ENCODE data around the gene ST6GALNAC2. TPM values are rescaled to one million over a fixed set of nuclear protein-coding genes. Genes with fewer than 3 reads are reported as not detected.
"Not testable (repeated sequence)": the region's sequence is repeated elsewhere in the genome, so short reads cannot be mapped to it uniquely, and the experiment has no call there.

Gene ST6GALNAC2
- total and polyA plus RNA-seq, 2 donors from 2014 or later: 6.5 to 28.6 TPM

- no peak overlapping the region for H3K27ac ChIP-seq (ENCODE audit: low read depth in 2 of 2, low read length in 2 of 2)
- FAIRE-seq (no peak), DNase-seq (peak; percentile 72 to 88 (median 81))
Observed at GRCh38 chr17:76523084-76524037, 62.3 kb downstream of the ST6GALNAC2 start.

GRCh38 chr17:76521683-76522082 lies 64.0 kb downstream of the ST6GALNAC2 start:
- H3K4me1 ChIP-seq (ENCODE audit: control insufficient read depth in 2 of 3, insufficient read depth in 2 of 3, low read depth in 1 of 3, low read length in 3 of 3); FAIRE-seq; H3K36me3 ChIP-seq (ENCODE audit: control insufficient read depth in 2 of 3, insufficient read depth in 3 of 3, low read length in 3 of 3); H3K27me3 ChIP-seq (ENCODE audit: control insufficient read depth, insufficient read depth, low read length); intact Hi-C loops (cut with DNase I); H3K9ac ChIP-seq (ENCODE audit: low read length in 3 of 3); H3K9me3 ChIP-seq (ENCODE audit: control insufficient read depth in 2 of 3, insufficient read depth in 1 of 3, low read length in 3 of 3); H3K4me3 ChIP-seq (ENCODE audit: low read length in 3 of 3); H3K27ac ChIP-seq (ENCODE audit: low read depth in 2 of 2, low read length in 2 of 2): not testable (repeated sequence)
- peak in 1 of 5 donors; percentile 37 for DNase-seq

More at GRCh38 chr17:76523084-76524037, 62.3 kb downstream of the ST6GALNAC2 start:
- intact Hi-C loops (cut with DNase I): no loop called here
- TF ChIP-seq CTCF (IDR thresholded peaks at IDR 0.05; ENCODE audit: borderline replicate concordance, extremely low read depth, insufficient read depth): peak; percentile 100
- Histone ChIP-seq H3K36me3 (ENCODE audit: control insufficient read depth in 2 of 3, insufficient read depth in 3 of 3, low read length in 3 of 3) (no peaks in the 10 kb centered on the region), H3K9ac (ENCODE audit: low read length in 3 of 3) (no peak overlapping the region), H3K4me1 (ENCODE audit: control insufficient read depth in 2 of 3, insufficient read depth in 2 of 3, low read depth in 1 of 3, low read length in 3 of 3) (peaks cover 0 to 16% (median 6%) of the 10 kb centered on the region in 3 donors), H3K4me3 (ENCODE audit: low read length in 3 of 3) (no peak overlapping the region), H3K27me3 (ENCODE audit: control insufficient read depth, insufficient read depth, low read length) (no peaks in the 10 kb centered on the region), H3K9me3 (ENCODE audit: control insufficient read depth in 2 of 3, insufficient read depth in 1 of 3, low read length in 3 of 3) (no peaks in the 10 kb centered on the region)

- intact Hi-C loops (cut with DNase I): no loop called here
- Histone ChIP-seq H3K4me1 (ENCODE audit: control insufficient read depth in 2 of 3, insufficient read depth in 2 of 3, low read depth in 1 of 3, low read length in 3 of 3) (peaks cover 0 to 9% (median 4%) of the 10 kb centered on the region in 3 donors), H3K4me3 (ENCODE audit: low read length in 3 of 3) (no peak overlapping the region), H3K9me3 (ENCODE audit: control insufficient read depth in 2 of 3, insufficient read depth in 1 of 3, low read length in 3 of 3) (no peaks in the 10 kb centered on the region), H3K36me3 (ENCODE audit: control insufficient read depth in 2 of 3, insufficient read depth in 3 of 3, low read length in 3 of 3) (no peaks in the 10 kb centered on the region), H3K9ac (ENCODE audit: low read length in 3 of 3) (no peak overlapping the region), H3K27me3 (ENCODE audit: control insufficient read depth, insufficient read depth, low read length) (no peaks in the 10 kb centered on the region), H3K27ac (ENCODE audit: low read depth in 2 of 2, low read length in 2 of 2) (no peak overlapping the region)
- no peak for FAIRE-seq
- TF ChIP-seq CTCF (IDR thresholded peaks at IDR 0.05; ENCODE audit: borderline replicate concordance, extremely low read depth, insufficient read depth): no peak
- DNase-seq: no peak
Observed at GRCh38 chr17:76521262-76521661, 64.4 kb downstream of the ST6GALNAC2 start.

Measured in kidney (tissue), 14 donors.